Sigmoid colon (tissue), 4 donors: ENCODE results near the gene TTBK2.

Experiments
- CTCF ChIP-seq, 4 experiments: fragments of 450-650 bp in 3 of 4; fragments of 200-600 bp in 1 of 4; IDR thresholded peaks; one replicate each; pipeline ENCODE4 v1.5.1; 2016 to 2019; ENCODE audit warnings: antibody characterized with exemption in 4 of 4, mild to moderate bottlenecking in 3 of 4, moderate library complexity in 2 of 4
- POLR2A ChIP-seq, 2 donors: fragments of 450-650 bp; IDR thresholded peaks; one replicate each; pipeline ENCODE4 v1.6.1; 2016; ENCODE audit warnings: antibody characterized with exemption in 2 of 2, mild to moderate bottlenecking in 2 of 2, moderate library complexity in 2 of 2
- POLR2AphosphoS5 ChIP-seq, 4 donors: sonication (generic); formaldehyde crosslinking; IDR thresholded peaks; one replicate each; pipeline ENCODE4 v1.6.1; 2017; ENCODE audit warnings: antibody characterized with exemption in 4 of 4

GRCh38 chr15:42737529-42738328 is 182.8 kb downstream of the TTBK2 start:
- no peak for TF ChIP-seq POLR2A (IDR thresholded peaks at IDR 0.05)
- no peak for TF ChIP-seq CTCF (IDR thresholded peaks at IDR 0.05)
- TF ChIP-seq POLR2AphosphoS5 (IDR thresholded peaks at IDR 0.05), result no peak
